GM21619 (cell line): ENCODE data around the gene ALAS1.
"Not testable (repeated sequence)": the region's sequence is repeated elsewhere in the genome, so short reads cannot be mapped to it uniquely, and the experiment has no call there.

ENCODE experiments used
- ATAC-seq: cut with Tn5 transposase; IDR thresholded peaks from one replicate; pipeline ENCODE4 v1.9.1; 2021; ENCODE audit not compliant: unreplicated experiment

Gene ALAS1

DNA sequence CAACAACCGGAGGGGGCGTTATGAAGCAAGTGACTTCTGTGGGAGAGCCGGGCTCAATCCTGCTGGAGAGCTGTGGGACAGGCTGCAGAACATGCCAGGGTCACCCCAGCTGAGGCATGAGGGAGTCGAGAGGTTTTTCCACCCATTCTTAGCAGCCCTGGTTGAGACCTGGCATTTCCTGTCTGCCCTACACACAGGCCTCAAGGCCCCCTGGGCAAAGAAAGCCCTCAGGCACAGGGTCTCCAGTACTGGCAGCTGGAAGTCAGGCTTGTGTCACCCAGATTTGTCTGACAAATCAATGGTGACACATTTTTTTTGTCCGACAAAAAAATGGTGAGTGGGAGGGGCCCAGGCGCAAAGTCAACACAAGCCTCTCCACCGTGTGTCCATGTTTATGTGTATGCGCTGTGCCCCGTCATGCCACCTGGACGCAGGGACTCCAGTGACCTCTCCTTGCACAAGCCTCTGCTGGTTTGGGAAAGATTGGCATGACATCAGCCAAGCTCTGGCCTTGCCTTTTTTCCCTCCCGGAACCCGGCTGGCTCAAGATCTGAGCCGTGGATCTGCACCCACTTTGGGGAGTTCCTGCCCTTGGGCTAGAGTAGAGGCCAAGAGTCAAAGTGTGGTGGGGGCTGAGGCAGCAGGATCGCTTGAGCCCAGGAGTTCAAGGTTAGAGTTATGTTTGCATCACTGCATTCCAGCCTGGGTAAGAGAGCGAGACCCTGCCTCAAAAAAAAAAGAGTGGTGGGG is 20.8 kb upstream of the ALAS1 start:
- ATAC-seq: no peak

DNA sequence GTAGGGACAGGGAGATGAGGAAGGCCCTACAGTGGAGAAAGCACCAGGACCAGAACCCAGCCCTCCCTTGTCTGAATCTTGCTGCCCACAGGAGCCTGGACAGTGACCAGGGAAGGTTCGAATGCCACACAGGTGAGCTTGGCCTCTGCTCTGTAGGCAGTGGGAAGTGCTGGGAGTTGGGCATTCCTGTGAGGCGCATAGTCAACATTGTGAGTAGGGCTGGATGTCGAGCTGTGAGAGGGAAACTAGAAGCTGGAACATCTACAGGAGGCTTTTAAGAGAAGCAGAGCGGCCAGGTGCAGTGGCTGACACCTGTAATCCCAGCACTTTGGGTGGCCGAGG is 20.3 kb upstream of the ALAS1 start:
- no peak for ATAC-seq

DNA sequence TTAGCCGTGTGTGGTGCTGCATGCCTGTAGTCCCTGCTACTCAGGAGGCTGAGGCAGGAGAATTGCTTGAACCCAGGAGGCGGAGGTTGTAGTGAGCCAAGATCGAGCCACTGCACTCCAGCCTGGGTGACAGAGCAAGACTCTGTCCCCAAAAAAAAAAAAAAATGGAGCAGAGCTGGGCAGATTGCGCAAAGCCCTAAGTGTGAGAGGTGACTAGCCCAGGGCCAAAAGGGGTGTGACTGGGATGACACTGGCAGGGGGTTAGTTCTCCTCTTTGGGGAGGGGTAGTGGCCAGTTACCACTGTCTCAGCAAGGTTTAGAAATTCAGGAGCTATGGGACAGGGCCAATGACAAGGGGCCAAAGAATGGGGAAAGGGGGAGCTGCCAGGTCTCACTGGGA is 19.8 kb upstream of the ALAS1 start:
- not testable (repeated sequence) for ATAC-seq

DNA sequence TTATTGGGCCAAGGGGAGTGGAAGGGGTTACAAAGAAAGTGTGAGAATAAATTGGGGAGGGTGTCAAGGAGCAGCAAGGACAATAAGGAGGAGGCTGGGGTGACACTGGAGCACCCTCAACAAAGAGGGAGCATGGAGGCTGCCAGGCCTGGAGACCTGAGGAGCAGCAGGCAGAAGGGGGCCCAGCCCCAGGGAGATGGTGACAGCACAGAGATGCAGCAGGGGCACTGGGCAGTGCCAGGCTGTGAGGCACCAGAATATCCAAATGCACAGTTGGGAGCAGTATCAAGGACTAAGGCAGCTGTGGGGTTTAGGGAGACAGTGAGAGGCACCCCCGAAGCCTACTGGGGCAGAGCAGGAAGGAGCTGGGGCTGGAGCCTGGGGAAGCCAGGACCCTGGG is 19.4 kb upstream of the ALAS1 start:
- no peak for ATAC-seq

DNA sequence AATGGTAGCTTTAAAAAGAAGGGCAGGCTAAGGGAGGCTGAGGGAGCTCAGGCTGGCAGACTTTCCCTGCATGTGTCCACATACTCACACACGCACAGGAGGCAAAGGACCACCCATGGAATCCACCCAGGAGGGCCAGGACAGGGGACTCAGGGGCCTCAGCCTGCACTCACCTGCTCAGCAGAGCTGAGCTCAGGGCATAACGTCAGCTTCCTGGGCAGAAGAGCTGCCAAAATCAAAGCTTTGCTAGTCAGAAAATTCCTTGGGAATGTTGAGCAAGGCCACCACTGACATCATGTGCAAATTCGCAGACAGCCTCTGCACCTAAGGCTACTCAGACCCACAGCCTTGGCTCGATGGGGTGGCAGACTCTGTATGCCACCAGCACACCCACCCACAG is 16.4 kb upstream of the ALAS1 start:
- ATAC-seq: no peak

DNA sequence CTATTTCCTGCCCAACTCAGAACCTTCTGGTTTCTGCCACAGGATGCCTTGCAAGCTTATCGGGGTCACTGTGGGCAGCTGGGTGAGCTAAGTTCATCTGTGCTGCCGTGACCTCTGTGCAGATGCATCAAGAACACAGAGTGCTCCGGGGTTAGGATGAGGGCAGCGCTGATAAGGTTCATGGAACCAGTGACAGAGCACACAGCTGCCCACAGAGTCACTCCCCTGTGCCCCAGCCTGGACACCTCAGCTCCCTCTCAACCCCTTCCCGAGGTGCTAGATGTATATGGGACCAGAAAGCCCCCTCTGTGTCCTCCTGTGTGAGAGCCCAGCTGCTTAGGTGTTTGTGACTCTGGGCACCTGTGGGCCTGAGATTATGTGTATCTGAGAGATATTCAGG is 15.8 kb upstream of the ALAS1 start:
- ATAC-seq: no peak

DNA sequence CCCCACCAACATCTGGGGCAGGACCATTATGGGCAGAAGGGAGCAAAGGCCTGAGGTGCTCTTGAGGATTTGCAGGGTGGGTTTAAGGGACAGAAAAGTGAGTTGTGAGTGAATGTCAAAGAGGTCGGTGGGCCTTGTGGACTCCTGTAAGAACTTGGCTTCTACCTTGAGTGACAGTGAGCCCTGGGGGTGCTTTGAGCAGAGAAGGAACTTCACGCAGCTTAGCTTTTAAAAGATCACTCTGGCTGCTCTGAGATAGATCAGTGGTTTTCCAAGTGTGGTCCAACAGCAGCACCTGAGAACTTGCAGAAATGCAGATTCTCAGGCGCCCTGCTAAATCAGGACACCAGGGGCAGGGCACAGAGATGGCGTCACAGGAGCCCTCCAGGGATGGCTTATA is 15.3 kb upstream of the ALAS1 start:
- ATAC-seq: no peak

DNA sequence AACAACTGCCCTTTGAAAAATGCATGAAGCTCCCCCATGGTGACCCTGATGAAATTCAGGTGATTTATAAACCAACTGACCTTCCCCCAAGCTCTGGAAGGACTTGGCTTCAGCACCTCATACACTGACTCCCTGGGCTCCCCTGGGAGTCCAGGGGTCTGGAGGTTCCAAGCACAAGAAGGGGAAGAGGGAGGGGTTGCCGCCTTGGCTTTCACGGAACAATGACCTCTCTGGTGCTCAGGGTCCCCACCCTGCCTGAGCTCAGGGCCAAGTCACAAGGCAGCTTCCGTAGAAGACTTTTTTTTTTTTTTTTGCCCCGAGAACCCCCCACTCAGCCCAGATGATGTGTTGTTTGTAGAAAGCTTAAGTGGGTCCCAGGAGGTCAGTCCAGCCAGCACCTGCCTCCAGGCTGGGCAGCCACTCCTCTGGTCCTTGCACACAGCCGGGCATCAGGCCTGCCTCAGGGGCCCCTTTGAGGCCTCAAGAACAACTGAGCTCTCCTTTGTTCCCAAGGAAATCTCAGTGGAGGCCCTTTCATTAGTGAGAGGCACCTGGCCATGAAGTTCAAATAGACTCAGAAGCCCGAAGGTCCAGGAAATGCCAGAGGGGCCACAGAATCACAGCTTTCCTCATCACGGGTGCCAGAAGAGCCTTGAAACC is 14.0 kb upstream of the ALAS1 start:
- ATAC-seq: no peak

DNA sequence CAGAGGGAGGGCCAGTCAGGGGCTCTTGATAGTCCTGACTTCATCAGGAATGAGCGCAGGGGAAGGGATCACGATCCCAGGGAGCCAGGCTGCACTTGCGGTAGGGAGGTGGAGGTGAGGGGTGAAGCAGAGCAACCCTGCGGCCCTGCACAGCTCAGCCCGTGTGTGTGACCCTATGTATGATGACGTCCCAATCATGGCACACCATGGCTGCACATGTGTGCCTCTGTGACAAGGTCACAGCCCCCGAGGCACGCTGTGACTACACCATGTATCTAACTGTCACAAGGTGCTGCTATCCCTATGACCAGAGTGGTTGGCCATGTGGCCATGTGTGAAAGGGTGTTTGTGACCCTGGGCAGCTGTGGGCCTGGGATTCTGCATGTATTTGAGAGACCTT is 13.3 kb upstream of the ALAS1 start:
- ATAC-seq: no peak

DNA sequence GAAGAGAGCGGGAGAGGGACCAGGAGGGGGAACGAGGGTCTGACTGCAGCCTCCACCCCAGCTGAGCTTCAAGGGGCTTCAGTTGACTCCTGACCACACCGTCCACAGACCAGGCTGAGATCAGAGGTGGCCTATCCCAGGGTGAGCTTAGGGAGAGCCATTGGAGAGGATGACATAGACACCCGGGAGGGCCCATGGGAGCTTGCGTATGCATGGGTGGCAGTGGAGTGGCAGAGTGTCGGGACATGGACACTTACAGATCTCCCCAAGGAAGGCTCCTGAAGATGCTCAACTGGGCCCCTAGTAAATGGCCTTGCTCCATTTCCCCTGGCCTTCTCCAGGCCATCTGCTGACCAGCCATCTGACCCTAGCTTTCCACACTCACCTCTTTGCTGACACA is 12.6 kb upstream of the ALAS1 start:
- ATAC-seq: no peak

DNA sequence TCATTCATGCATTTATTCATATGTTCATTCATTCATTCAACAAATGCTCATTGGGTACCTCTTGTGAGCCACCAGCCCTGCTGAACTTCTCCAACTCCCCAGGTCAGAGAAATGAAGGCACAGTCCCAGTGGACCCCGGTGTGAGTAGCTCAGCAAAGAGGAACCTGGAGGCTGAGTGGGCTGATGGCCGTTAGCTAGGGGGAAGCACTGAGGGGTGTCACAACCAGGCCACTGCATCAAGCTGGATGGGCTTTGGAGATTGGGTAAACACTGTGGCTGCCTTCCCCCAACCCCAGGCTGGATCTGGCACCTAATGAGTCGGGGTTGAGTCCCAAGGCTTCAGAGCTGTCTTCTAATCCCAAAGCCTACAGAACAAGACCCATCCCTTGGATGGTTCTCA is 12.1 kb upstream of the ALAS1 start:
- no peak for ATAC-seq

DNA sequence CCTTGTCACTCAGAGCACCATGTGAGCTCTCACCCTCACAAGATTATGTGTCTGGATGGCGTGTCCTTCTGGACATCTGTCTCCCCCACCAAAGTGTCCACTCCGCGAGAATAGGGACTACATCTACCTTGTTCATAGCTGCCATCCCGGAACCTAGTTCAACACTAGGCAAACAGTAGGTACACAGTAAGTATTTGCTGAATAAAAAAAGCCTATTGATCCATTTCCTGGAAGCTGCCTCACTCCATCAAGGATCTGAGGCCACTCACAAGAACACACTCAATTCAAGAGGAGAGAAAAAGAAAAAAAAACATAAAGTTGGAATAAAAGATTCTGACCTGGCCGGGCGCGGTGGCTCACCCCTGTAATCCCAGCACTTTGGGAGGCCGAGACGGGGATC is 11.2 kb upstream of the ALAS1 start:
- ATAC-seq: no peak

DNA sequence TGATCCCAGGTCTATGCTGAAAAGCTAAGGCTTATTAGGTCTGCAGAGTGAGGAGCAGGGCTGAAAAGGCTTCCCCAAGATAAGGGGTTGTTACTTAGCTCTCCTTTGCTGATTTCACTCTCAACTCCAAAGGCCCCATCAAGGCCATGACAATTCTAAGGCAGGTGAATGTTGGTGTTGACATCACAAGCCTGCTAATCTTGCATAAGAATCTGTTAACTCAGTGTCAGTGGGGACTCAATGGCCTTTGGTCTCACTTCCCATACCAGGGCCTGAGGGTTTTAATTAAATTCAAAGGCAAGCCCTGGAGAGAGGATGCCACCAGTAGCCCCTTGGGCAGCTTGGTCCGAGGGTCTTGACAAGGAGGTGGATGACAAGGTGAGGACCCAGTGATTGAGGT is 9.4 kb upstream of the ALAS1 start:
- no peak for ATAC-seq

DNA sequence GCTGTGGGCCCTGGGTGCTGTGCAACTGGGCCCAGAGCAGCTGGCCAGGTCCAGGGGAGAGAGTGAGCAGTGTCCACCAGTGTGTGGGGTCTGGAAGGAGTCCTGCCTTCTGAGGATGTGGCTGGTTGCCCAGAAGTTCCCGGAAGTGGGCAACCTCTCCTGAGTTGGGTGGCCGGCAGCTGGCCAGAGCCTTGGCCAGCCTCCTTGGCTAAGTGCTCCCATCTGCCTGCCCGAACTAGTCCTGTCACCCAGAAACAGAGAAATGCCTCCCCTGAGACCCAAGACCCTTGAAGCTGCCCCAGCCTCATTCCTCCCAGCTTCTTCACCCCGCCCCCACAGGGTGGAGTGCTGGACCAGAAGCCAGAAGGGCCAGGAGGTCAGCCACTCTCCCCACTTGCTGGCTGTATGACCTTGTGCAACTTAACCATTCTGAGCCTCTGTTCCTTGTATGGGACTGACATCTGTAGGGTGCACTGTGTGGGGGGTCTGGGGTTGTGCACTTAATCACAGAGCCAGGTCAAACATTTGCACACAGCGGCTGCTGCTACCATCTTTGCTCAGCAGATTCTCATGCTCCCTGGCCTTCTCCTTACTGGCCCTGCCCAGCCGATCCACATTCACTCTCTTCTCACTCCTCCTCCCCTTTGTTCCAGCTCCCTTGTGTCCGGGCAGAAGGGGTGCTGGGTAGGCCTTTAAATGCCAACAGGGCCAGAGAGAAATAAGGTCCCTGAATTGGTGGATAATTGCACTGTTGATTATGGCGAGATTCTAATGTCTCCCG is 7.5 kb upstream of the ALAS1 start:
- ATAC-seq: no peak

DNA sequence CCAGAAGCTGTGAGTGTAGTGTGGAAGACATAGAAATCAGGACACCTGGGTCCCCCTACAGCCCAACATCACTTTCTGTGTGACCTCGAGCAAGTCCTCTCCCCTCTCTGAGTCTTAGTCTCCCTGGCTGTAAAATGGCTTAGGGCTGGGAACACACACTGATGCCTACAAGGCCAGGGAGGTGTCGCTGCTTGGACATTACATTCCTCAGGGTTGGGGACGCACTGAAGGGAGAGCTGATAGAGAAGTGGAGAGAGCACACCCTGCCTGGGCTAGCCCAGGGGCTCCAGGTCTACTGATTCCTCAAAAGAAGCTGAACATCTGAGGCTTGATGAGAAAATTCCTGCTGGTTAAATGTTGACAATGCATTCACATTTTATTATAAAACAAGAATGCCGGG is 6.3 kb upstream of the ALAS1 start:
- no peak for ATAC-seq

DNA sequence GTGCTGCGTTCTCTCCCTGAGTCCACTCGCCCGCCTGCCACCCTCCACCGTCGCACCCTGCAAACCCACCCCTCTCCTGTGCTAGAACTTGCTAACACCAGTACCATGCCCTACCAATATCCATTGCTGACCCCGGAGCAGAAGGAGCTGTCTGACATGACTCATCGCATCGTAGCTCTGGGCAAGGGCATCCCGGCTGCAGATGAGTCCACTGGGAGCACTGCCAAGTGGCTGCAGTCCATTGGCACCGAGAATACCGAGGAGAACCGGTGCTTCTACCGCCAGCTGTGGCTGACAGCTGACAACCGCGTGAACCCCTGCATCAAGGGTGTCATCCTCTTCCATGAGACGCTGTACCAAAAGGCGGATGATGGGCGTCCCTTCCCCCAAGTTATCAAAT is 4.9 kb upstream of the ALAS1 start:
- no peak for ATAC-seq

DNA sequence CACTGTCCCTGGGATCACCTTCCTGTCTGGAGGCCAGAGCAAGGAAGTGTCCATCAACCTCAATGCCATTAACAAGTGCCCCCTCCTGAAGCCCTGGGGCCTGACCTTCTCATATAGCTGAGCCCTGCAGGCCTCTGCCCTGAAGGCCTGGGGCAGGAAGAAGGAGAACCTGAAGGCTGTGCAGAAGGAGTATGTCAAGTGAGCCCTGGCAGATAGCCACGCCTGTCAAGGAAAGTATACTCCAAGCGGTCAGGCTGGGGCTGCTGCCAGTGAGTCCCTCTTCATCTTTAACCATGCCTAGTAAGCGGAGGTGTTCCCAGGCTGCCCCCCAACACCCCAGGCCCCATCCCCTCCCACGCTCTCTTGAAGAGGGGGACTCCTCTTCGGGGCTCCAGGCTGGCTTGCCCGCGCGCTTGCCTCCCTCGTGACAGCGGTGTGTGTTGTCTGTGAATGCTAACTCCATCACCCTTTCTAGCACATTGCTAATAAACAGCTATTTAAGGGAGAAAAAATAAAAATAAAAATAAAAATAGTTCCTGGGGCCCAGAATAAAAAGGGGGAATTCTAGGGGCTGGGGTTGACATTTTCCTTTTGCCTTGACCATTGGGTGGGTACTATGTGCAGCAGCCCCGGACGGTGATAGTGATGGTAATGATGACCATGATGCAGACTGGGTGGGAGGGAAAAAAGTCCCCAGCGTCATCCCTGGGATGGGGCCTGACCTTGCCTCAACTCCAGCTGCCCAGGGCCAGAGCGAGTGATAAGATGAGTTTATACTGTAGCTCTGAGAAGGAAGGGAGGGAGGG is 3.3 kb upstream of the ALAS1 start:
- no peak for ATAC-seq

DNA sequence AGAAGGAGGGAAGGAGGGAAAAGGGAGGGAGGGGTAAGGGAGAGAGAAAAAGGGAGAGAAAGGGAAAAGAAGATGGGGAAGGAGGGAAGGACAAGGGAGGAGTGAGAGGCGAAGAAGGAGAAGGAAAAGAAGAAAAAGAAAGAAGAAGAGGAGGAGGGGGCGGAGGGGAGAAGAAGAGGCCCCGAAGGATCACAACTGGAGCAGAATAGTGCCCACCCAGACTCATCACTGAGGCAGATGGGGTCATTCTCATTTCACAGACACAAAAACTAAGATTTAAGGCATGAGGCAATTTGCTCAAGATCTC is 2.7 kb upstream of the ALAS1 start:
- no peak for ATAC-seq

DNA sequence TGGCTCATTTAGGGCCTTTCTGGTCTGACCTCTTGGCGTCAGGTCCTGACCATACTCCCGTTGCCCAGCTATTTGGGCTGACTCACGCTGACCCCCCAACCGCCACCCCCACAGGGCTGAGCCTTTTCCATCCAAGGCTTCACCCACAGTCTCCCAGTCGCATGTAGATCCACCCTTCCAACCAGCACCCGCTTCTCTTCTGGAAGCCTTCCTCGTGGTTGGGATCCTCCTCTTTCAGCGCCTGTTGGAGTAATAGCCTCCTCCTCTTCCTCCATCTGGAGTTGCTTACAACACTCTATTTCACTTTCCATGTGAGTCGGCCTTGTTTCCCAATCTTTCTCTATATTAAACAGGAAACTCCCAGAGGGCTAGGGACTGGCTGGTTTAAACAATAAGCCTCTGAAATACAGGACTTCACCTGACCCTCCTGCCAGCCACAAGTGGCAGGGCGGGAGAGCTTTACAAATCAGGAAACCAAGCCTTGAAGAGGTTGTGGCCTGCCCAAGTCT is 2.1 kb upstream of the ALAS1 start:
- no peak for ATAC-seq

DNA sequence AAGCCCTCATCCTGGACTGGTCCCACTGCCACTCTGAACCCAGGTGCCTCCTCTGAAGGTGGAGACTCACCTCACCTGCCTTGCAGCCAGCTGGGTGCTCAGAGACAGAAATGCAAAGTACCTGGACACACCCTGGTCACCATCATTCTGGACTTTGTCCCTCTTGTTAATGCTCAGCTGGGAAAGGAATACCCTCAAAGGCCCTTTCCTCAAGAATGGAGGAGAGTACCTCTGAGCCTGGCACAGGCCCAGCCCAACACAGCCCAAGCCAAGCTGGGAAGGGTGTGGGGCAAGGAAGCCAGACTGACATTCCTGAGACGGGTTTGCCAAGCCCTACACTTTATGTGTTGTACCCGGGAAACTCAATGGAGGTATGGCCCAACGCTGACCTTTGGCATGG is 983 bp upstream of the ALAS1 start:
- no peak for ATAC-seq

DNA sequence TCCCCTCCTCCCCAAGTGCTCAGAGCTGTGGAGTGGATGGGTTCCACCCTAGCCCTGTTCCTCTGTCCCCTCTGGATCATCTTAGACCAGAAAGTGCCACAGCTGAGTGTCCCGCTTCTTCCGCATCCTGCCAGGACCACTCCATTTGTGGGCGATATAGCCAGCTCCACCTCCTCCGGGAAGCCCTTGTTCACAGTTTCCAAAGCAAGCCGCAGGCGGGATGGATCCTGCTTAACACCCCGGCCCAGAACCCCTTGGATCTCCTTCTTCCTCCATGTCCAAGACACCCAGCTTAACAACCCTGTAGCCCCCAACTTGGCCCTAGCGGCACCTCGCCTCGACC is 490 bp upstream of the ALAS1 start:
- no peak for ATAC-seq
